AG08395 (cell line): ENCODE data around the gene AK9.
A peak's percentile ranks its signal among the peaks of the same experiment; 100 is the strongest.

Source experiments
- DNase-seq: peaks from one replicate; pipeline ENCODE4 v3.0.0; 2012; ENCODE audit warnings: mixed read lengths, low spot score

Gene AK9

DNA sequence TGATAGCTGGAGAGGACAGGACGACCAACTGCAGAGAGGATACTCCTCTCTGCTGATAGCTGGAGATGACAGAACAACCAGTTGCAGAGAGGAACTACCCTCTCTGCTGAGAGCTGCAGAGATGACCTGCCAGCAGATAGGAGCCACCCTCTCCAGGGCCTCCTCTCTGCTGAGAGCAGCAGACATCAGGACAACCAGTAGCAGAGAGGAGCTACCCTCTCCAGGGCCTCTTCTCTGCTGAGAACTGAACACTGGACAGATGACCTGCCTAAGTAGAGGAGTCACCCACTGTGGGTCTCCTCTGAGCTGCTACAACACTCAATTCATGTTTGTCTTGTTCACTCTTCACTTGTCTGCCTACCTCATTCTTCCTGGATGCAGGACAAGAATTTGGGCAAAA is 180.6 kb downstream of the AK9 start:
- DNase-seq: no peak

DNA sequence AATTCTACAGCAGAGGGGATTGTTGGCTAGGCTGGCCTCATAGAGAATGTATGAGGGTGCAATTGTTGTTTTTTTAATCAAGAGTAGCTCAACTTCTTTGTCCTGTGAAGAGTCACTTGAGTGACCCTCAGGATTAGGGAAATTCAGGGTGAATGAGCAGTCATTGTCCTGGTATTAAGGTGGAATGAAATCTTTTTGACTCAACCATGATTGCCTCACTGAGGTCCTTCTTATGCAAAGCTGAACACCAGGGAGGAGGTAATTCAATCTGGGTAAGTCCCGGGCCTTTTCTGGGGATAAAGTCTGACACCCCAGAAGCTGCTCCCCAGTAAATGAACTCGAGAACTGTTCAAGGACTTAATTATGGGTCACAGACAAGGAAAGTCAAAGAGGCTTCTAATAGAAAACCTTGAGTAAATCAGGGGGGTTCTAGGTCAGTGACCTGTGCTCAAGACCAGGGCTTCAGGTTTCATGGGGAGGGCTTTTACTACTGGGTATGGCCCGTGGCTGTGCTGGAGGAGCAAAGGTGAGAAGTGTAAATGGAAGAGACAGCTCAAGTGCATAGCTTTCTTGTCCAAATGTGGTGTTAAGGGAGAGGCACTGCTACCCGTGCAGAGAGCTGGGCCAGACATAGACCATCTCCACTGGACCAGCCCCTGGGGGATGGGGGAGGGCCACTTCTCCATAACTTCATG is 182.7 kb downstream of the AK9 start:
- DNase-seq: no peak

DNA sequence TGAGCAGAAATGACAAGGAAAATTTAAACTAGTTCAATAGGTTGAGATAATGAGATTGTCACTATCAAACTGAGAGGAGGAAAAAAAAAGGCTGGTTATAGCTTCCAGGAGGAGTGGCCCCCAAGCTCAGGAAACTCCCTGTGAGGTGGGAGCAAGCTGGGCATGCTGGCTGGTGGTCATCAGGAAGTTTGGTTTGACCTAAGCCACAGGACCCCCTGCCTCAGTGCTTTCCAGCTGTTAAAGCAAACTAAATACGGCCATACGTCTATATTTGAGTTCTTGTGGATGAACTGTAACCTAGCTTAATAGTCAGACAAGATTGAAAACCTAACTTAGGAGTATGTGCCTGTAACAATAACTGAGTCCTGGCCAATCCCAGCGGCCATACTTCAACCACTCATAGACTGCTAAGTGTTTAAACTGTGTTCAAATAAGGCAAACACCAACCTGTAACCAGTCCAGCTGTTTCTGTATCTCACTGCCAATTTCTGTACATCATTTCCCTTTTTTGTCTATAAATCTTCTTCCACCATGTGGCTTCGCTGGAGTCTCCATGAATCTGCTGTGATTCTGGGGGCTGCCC is 183.4 kb downstream of the AK9 start:
- no peak for DNase-seq

DNA sequence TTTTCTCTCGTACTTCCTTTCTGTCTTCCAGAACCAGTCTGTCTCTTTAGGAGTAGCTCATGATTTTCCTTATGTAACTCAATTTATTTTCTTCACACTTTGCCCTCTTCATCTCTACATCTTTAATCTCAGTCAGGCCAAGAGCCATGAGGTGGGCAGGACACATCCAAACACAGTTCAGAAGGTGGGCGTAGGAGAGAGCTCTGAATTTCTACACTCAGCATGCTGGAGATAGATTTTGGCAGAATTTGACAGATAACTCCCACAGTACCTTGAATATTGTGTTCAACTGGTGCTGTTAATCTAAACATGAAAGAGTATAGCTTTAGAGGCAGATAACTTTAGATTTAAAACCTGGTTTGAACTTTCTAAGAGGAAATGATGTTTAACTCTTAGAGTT is 184.2 kb downstream of the AK9 start:
- no peak for DNase-seq

DNA sequence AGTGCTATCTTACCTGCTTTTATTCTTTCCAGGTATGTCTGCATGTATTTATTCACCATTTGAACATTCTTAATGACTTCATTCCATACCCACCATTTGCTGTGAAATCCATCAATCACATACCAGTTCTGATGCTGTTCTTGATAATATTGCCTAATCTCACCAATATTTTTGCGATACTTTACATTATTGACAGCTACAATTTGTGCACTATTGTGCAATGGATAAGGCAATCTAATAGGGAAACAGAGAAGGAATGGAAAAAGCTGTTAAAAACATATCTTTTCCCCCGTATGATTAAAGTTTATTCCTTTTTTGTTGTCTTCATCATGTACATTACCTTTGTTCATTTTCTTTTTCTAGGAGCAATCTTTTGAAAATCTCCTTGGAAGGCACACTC is 184.7 kb downstream of the AK9 start:
- DNase-seq: no peak

DNA sequence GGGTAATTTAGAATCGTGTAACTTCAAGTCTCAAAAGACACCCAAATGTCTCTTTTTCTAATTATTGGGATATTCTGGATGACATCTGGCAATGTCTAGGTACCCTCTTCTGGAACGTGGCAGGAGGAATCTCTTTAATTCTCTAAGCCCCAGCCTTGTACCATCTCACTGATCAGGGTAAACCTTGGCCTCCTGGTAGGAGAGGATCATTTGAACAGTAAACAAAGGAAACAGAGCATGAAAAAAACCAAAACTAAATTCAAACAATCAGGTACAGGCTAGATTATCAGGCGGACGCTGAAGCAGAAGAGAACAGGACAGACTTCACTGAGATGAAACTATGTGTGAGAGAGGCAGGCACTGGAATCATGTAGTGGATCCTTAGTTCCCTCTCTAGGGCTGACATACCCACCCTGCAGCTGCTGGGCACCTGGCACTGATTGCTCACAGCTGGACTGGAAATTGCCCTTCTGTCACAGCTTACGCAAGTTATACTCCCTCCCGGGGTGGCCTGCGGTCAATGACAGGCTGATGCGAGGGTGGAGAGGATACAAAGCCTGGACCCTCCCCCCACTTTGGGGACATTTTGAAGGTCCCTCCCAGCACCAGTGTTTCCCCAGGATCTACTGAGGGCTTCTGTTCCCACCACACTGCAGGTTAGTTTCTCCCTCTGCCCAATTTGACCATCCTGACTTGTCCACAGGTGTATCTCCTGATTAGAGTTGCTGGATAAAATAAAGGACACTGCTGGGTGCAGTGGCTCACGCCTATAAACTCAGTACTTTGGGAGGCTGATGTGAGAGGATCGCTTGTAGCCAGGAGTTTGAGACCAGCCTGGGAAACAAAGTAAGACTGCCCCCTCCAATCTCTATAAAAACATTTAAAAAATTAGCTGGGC is 187.4 kb downstream of the AK9 start:
- DNase-seq: no peak

DNA sequence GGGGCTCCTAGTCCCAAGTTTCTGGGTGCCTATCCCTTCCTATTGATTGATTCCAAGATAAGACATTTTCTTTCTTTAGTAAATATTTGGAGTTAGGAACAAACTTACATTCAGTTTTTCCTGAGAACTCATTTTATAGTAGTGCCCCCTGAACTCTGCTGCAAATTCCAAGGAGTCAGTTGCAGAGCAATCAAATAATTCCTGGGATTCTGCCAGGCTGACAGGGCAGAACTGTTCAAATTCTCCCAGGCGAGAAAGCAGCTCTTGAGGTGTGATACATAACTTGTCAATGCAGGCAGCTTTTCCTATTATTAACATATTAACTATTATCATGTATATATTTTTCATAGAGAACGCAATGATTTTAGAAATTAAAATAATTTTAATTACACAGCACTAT is 192.1 kb downstream of the AK9 start:
- DNase-seq: no peak

DNA sequence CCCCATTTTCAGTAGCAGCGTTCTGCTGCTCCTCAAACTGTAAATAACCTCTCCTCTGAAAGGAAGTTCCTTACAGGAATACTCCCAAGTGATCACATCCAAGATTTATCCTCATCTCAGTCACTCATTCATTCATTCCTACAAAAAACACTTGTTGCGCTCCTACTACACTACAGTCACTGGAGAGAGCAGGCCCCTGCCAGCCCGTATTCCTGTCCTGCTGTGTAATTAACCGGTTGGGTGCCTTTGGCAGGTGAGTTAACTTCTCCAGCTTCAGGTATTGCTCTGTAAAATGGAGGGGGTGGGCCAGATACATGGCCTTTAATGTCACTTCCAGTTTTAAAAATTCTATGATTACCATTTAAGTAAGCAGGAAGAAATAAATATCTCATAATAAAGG is 192.9 kb downstream of the AK9 start:
- DNase-seq: no peak

DNA sequence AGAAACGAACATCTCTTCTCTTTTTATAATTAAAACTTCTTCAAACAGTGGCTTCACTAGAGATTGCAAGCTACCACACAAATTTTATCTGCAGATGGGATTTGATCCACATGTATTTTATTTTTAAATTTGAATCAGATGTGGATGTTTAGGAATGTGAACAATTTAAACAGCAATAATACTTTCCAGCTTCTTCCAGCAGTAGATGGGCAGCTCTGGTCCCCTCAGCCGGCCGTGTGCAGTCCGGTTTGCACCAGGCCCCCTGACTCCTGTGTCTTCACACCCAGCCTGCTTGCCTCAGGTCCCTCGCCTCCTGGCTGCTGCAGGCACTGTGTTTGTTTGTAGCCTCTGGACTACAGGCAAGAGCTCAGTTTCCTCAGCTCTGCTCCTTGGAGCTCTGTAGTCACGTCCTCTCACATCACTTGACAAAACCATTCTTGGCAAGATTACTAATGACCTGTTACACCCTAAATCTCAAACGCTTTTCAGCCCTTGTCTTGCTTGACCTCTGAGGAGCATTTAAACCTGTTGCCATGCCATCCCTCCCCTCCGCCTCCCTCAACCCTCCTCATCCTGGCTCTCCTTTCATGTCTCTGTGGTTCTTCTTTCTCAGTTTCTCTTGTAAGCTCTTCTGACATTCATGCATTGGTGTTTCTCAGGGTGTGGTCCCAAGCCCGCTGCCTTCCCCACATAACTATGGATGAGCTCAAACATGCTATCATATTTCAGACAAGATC is 194.8 kb downstream of the AK9 start:
- peak; percentile 12 for DNase-seq

DNA sequence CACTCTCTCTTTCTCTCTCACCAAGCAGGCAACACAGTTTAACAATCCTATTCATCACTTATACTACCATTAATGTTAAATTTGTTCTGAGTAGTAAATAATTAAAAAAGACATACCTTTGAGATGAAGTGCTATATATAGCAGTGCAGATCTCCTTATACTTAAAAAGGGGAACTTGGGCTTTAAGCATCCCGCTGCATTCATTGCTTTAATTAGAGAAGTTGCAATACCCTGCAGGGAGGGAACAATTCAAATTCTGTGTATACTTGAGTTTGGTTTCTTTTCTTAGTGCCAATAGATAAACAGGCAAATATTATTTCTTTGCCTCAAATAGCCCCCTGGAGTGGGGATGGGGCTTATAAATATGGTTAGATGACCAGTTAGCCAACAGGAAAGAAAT is 197.1 kb downstream of the AK9 start:
- DNase-seq: no peak

DNA sequence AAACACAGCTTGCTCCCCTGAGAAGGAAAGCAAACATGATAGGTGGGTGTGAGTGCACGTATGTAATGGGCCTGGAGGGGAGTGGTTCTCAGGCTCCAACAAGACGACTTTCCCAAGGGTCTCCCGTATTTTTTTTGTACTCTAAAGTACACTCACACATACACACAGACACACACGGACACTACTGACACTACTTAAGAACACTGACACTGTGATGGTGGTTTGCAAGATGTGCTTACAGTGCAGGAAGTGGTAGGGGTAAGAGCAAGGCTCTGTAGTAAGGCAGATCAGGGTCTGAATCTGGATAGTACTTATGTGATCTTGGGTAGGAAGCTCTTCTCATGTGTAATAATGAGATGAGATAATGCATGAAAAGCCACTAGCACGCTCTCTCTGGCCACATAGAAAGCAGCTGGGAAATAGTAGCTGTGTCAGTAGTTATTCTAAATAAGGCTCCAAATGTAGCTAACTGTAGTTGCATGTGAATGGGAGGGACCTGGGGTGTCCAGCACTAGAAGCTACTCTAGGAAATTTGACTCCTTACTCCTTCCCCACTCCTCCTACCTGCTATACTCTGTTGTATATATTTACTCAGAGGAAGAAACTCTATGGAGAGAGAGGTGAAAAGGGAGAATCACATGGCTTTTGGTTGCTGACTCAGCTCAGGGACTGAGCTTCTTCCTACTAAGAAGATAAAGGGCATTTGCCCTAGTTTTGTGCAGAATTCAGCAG is 199.6 kb downstream of the AK9 start:
- DNase-seq: no peak

DNA sequence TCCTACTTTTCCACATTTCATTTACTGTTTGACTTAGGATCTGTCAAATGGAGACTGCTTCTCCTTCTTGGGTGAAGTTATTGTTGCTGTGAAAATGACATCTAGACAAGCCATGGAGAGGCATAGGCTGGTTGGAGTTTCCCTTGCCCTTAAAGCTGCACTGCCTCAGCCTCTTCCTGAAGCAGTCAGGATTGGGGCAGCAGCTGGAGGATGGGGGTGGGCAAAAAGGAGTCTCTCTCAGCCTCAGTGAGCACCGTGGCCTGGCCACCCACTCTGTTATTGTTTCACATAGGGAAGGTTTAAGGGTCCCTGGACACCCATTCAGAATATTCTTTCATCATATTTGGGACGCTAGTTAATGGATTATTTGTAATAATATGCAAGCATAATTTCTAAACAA is 200.3 kb downstream of the AK9 start:
- no peak for DNase-seq

DNA sequence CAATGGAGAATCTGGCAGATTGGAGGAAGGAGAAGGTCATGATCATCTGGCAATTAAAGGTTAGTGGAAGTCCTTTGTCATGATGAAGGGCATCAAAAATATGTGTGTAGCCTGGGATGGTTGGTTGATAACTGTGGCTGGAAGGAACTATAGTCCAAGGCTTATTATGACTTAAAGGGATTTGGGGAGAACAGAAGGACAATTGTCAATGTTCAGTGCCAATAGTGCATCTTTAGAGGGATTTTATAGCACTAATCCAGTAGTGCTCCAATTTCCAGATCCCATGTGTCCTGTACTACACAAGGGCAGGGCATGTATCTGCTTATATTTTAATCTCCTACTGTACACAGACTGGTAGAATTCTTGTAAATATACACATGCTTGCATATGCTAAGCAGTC is 203.0 kb downstream of the AK9 start:
- DNase-seq: no peak

DNA sequence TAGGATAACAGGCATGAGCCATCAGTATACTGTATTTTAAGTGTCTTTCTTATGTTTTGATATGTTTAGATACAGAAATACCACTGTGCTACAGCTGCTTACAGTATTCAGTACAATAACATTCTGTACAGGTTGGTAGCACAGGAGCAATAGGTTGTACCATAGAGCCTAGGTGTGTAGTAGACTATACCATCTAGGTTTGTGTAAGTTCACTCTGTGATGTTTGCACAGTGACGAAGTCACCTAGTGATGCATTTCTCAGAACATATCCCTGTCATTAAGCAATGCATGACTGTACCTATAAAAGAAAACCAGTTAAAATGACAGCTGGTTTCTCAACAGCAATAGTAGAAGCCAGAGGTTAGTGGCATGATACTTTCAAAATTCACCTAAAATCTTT is 204.9 kb downstream of the AK9 start:
- no peak for DNase-seq

DNA sequence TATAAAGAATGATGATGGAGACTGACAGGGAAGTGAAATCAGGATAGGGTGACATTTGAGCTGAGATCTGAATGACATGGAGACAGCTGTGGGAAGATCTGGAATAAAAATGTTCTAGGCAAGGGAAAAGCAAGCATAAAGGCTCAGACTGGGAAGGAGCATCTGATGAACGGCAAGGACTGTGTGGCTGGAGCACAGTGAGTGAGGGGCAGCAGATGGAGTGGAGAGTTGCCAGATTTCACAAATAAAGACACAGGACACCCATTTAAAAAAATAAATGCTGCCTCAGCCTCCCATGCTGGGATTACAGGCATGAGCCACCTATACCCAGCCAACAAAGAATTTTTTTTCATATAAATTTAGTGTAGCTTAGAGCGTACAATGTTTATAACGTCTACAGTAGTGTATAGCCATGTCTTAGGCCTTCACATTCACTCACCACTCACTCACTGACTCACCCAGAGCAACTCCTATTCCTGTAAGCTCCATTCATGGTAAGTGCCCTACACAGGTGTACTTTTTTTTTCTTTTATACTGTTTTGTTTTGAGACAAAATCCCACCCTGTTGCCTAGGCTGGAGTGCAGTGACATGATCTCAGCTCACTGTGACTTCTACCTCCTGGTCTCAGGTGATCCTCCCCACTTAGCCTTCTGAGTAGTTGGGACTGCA is 205.6 kb downstream of the AK9 start:
- no peak for DNase-seq

DNA sequence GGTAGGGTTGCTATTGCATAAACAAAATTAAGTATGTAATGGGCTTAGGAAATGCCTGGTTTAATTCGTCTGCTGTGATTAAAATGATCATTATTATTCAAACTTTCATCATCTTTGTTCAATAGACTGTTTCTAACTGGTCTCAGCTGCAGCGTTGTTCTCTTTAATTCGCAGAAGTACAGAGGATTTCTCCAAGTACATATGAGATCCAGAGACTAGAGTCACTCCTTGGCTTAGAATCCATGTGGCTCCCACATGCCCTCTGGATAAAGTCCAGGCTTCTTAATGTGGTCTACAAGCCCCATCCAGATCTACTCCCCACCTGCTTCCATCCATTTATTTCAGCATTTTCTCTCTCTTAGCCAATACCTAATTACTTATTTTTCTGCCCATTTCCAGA is 206.9 kb downstream of the AK9 start:
- DNase-seq: no peak

DNA sequence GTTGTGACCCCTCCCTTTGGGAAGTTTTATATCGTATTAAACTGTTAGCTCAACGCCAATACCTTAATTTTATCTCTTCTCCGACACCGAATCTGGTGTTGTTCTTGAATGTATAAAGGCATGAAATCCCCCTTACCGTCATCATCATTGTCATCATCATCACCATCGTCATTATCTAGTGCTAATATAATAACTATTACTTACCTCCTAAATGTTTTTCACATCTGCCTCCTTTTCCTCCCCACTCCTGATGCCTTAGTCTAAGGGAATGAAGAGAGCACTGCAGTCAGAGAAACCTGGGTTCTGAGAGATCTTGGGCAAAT is 207.3 kb downstream of the AK9 start:
- no peak for DNase-seq

DNA sequence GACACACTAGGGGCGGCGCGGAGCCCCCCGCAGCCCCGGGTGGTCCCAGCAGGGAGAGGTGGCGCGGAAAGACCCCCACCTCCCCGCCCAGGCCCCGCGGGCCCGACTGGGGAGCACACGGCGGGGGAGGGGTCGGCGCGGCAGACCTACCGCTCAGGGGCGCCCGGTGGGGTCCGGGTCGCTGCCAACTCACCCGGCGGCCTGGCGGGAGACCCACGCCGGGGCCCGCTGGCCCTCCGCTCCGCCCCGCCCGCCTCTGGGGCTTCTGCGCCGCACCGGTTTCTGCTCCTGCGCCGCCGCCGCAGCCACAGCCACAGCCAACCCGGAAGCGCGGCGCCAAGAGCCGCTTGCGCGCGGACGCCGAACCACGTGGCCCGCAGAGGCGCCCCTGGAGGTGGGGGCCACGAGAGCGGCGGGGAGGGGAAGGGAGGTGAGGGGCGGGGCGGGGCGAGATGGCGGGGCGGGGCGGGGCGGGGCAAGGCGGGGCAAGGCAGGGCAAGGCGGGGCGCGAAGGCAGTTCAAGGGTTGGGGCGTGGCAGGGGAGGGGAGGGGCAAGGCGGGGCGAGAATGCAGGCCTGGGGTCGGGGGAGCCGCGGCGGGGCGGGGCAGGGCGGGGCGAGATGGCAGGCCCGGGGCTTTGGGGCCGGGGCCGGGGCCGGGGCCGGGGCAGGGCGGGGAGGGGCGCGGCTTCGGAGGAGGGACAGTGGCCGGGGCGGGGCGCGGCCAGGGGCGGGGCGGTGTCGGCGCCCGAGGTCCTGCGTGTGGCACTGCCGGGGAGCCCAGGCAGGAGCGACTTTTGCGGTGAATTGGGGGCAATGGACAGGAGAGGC is 207.9 kb downstream of the AK9 start, which contains the start of gene ZBTB24:
ZBTB24 (minus strand) TSS at position 315 of the 830 bp plus-strand sequence. CDS start 1,193 bp downstream, outside the sequence.
- DNase-seq: peak; percentile 93

DNA sequence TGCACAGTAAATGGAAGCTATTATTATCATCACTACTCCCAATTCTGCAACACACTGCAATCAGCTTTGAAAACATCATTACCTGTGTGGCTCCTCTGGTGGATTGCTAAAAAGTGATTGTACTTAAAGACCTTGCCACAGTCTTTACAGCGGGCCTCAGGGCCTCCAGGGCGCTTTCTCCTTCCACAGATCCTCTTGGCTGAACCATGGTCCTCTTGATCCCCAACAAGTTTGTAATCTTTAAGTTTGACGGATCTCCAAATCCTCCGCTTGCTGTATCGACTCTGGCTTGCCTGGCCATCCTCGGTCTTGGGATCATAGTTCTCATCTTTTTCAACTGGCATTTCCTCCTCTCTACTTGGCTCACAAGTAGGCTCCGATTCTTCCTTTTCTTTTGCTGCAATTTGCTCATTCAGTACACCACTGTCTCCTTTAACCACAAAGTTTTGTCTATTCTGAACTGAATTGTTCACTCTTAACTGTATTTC is 210.0 kb downstream of the AK9 start:
- DNase-seq: no peak
